HL-60 (cell line): Measurements from ENCODE around the gene ATP11B.

Source experiments
- GABPA ChIP-seq: IDR thresholded peaks from 2 replicates; pipeline ENCODE4 v1.6.1; 2012; ENCODE audit warnings: low read depth
- POLR2AphosphoS5 ChIP-seq: IDR thresholded peaks from 2 replicates; pipeline ENCODE4 v1.6.1; 2012; ENCODE audit warnings: low read depth
- REST ChIP-seq: IDR thresholded peaks from 2 replicates; pipeline ENCODE4 v1.6.1; 2012; ENCODE audit warnings: low read depth; ENCODE audit not compliant: insufficient replicate concordance
- SPI1 ChIP-seq: IDR thresholded peaks from 2 replicates; pipeline ENCODE4 v1.6.1; 2012; ENCODE audit warnings: low read depth, mild to moderate bottlenecking, borderline replicate concordance
- TF ChIP-seq, protein P1 (sequence below): IDR thresholded peaks from one replicate; pipeline ENCODE4 v1.5.1; 2011; ENCODE audit warnings: low read length, control low read depth, inconsistent platforms; ENCODE audit not compliant: insufficient read depth

- TF ChIP-seq, protein P1, sequence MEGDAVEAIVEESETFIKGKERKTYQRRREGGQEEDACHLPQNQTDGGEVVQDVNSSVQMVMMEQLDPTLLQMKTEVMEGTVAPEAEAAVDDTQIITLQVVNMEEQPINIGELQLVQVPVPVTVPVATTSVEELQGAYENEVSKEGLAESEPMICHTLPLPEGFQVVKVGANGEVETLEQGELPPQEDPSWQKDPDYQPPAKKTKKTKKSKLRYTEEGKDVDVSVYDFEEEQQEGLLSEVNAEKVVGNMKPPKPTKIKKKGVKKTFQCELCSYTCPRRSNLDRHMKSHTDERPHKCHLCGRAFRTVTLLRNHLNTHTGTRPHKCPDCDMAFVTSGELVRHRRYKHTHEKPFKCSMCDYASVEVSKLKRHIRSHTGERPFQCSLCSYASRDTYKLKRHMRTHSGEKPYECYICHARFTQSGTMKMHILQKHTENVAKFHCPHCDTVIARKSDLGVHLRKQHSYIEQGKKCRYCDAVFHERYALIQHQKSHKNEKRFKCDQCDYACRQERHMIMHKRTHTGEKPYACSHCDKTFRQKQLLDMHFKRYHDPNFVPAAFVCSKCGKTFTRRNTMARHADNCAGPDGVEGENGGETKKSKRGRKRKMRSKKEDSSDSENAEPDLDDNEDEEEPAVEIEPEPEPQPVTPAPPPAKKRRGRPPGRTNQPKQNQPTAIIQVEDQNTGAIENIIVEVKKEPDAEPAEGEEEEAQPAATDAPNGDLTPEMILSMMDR = no peak
- TF ChIP-seq POLR2AphosphoS5 (no peak; the same call in 1 of the 2 replicates), REST (no peak), SPI1 (no peak), GABPA (no peak)
Measured at GRCh38 chr3:182794455-182795388, 1.4 kb downstream of the ATP11B start.
